Adrenal gland (tissue), 12 donors: ENCODE results near the gene CLDN3. TPM values are rescaled to one million over a fixed set of nuclear protein-coding genes. Genes with fewer than 3 reads are reported as not detected.

Experiments
- DNase-seq, 7 donors: peaks; one replicate each; pipeline ENCODE4 v3.0.0-alpha.2; 2019 to 2020
- H3K27ac ChIP-seq, 5 donors: fragments of 200-600 bp; sonication (generic) in 4 of 5; 1 replicate in 3 of 5; 2 replicates in 2 of 5; pipeline versions ENCODE4 v1.5.1 to v1.8.0; 2016 to 2020; ENCODE audit warnings: mild to moderate bottlenecking in 1 of 5
- H3K27me3 ChIP-seq: fragments of 200-600 bp; 2 replicates; pipeline ENCODE4 v1.8.0; 2021
- H3K36me3 ChIP-seq, 2 donors: fragments of 200-600 bp; replicated peaks in 1 of 2; 1 replicate in 1 of 2; 2 replicates in 1 of 2; pipeline versions ENCODE4 v1.5.1 to v1.8.0; 2018 to 2022
- H3K4me1 ChIP-seq, 2 donors: fragments of 200-600 bp; replicated peaks in 1 of 2; 1 replicate in 1 of 2; 2 replicates in 1 of 2; pipeline versions ENCODE4 v1.5.1 to v1.8.0; 2018 to 2021
- H3K4me3 ChIP-seq, 4 donors: fragments of 200-600 bp; sonication (generic) in 3 of 4; one replicate each; pipeline ENCODE4 v1.5.1; 2016 to 2018
- H3K9me3 ChIP-seq, 3 donors: fragments of 200-600 bp; sonication (generic) in 1 of 3; replicated peaks in 1 of 3; 1 replicate in 2 of 3; 2 replicates in 1 of 3; pipeline versions ENCODE4 v1.5.1 to v1.8.0; 2016 to 2021
- POLR2A ChIP-seq, 2 donors: fragments of 450-650 bp; IDR thresholded peaks; one replicate each; pipeline ENCODE4 v1.6.1; 2017; ENCODE audit warnings: antibody characterized with exemption in 2 of 2, mild to moderate bottlenecking in 2 of 2, moderate library complexity in 1 of 2
- WGBS, 4 donors: extraction: QIAGEN DNeasy Blood & Tissue Kit in 2 of 4; methylation state at CpG; one replicate each; pipeline versions ENCODE4 v1.1.5 to v1.1.7; 2013 to 2017; 5-methylcytosine and 5-hydroxymethylcytosine counted together
- intact Hi-C, 2 donors: fragments of 100-400 bp; cut with DNase I; formaldehyde crosslinking; loops; one replicate each; pipeline versions ENCODE4 v1.14.1 to v1.15.0; 2022 to 2023
- polyA plus RNA-seq, 3 donors: library from polyadenylated mRNA; stranded (reverse); fragments of 200-250 nt in 2 of 3; fragments of 350-450 nt in 1 of 3; fragmentation: Illumina TruSeq in 1 of 3; extraction: RNeasy Lipid Tissue Mini Kit (QIAGEN cat#74804) in 1 of 3; gene quantifications; one replicate each; pipeline ENCODE4 v1.2.3, GENCODE V29; 2013 to 2014
- total RNA-seq, 9 donors: library from RNA; depleted of rRNA in 4 of 9; stranded (reverse); fragments of >200 nt in 4 of 9; fragments of 120-200 nt in 1 of 9; fragmentation: NEBNext Ultra II Directional in 1 of 9; extraction: Animal tissue kit (Norgen Biotek cat#: 25700) in 1 of 9; gene quantifications; one replicate each; pipeline versions ENCODE4 v1.1.0 to v1.2.4, GENCODE V29; 2013 to 2023
- TF ChIP-seq, protein P1 (sequence below), 6 experiments: fragments of 450-650 bp in 4 of 6; fragments of 200-600 bp in 2 of 6; sonication (generic) in 1 of 6; IDR thresholded peaks; 1 replicate in 5 of 6; 2 replicates in 1 of 6; pipeline versions ENCODE4 v1.5.1 to v1.8.0; 2016 to 2021; ENCODE audit warnings: antibody characterized with exemption in 6 of 6, mild to moderate bottlenecking in 2 of 6, moderate library complexity in 1 of 6
- donor health status: healthy with polysubstance abuse.
- donor health status: Bipolar disorder and iron deficiency.
- donor health status: DM: yes; HTN: yes; CAD: no.
- donor health status: DM: no; HTN: no; CAD: no.
- donor health status: DM: no; HTN: no; CAD: no.
- donor health status: DM: yes; HTN: yes; CAD: no.

The CLDN3 gene
- total and polyA plus RNA-seq, 12 donors: 0.22 to 0.72 (median 0.36) TPM; not detected in 6

DNA sequence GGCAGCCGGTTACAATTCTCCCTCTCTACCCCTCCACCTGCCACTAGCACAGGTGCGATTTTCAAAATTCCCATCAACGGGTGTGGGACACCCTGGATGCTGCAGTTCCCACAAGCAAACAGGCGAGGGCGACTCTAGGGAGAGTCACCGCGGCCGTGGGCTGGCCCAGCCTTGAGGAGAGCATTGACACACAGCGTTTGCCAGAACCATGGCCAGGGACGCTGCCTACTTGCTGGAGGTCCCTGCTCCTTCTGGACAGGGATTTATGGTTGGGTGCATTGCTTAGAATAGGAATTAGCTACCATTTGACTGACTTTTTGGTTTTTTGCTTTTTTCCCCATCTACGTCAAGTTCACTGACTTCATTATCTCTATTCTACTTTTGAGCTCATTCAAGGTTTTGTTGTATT is 41.7 kb upstream of the CLDN3 start:
- DNase-seq: peak; percentile 74 to 84 (median 79)
- intact Hi-C loops: loop anchor here (2.0 kb wide), 2 partner anchors 43 to 45 kb away; no protein-coding TSS in a partner anchor
- H3K27ac ChIP-seq: no peak overlapping the region
- no peaks in the 10 kb centered on the region for H3K27me3 ChIP-seq
- H3K4me1 ChIP-seq: no peaks in the 10 kb centered on the region
- H3K9me3 ChIP-seq: no peaks in the 10 kb centered on the region
- H3K4me3 ChIP-seq: no peak overlapping the region
- WGBS, 4 donors: 8 to 21% (median 10%) methylated on average over 4 to 11 of the region's 11 CpGs
- TF ChIP-seq POLR2A (IDR thresholded peaks at IDR 0.05): no peak
- TF ChIP-seq, protein P1, sequence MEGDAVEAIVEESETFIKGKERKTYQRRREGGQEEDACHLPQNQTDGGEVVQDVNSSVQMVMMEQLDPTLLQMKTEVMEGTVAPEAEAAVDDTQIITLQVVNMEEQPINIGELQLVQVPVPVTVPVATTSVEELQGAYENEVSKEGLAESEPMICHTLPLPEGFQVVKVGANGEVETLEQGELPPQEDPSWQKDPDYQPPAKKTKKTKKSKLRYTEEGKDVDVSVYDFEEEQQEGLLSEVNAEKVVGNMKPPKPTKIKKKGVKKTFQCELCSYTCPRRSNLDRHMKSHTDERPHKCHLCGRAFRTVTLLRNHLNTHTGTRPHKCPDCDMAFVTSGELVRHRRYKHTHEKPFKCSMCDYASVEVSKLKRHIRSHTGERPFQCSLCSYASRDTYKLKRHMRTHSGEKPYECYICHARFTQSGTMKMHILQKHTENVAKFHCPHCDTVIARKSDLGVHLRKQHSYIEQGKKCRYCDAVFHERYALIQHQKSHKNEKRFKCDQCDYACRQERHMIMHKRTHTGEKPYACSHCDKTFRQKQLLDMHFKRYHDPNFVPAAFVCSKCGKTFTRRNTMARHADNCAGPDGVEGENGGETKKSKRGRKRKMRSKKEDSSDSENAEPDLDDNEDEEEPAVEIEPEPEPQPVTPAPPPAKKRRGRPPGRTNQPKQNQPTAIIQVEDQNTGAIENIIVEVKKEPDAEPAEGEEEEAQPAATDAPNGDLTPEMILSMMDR (IDR thresholded peaks at IDR 0.05): peak; percentile 76 to 89 (median 78)
- no peaks in the 10 kb centered on the region for H3K36me3 ChIP-seq

DNA sequence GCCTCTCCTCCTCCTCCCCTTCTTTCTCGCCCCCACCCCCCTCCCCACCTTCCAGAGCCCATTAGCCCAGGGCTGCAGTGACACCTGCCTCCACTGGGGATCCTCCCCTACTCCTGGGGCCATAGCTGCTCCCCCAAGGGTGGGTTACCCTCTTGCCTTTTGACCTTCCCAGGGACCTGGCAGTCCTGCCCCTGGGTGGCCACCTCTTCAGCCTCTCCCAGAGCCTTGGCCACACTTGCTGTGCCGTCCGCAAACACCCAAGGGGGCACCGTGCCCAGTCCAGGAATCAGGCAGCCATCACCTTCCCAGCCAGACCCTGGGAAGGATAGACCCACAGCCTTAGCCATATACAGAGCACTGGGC is 40.9 kb upstream of the CLDN3 start:
- H3K36me3 ChIP-seq: no peaks in the 10 kb centered on the region
- H3K27ac ChIP-seq: no peak overlapping the region
- WGBS, 4 donors: 17 to 43% (median 35%) methylated on average over 1 to 4 of the region's 4 CpGs
- H3K4me3 ChIP-seq: no peak overlapping the region
- no peak for TF ChIP-seq POLR2A (IDR thresholded peaks at IDR 0.05)
- TF ChIP-seq, protein P1 (IDR thresholded peaks at IDR 0.05): no peak
- intact Hi-C loops: loop anchor here in 1 of 2 donors (2.0 kb wide), 1 partner anchor 46 kb away; no protein-coding TSS in a partner anchor
- H3K4me1 ChIP-seq: no peaks in the 10 kb centered on the region
- no peaks in the 10 kb centered on the region for H3K9me3 ChIP-seq
- no peaks in the 10 kb centered on the region for H3K27me3 ChIP-seq
- no peak for DNase-seq

DNA sequence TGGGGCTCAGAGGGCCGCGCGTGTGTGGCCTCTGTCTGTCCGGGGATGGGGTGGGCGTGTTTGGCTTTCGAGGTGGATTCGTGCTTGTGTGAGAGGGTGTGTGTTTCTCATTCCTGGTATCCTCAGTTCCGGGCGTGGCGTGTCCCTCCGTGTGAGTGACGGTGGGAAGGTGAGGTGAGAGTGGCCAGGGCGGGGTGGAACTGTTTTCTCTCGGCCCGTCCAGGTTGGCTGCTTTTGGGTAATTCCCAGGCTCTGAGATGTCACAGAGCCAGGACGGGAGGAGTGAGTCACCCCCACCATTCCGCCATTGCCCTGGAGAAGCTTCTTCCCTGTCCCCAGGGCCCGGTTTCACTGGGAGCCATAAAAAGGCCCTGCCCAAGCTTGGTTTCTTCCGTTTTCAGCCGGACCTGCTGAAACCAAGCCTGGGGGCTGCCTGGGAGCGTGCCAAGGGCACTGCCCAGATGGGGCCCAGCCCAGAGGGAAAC is 39.4 kb upstream of the CLDN3 start:
- H3K36me3 ChIP-seq: no peaks in the 10 kb centered on the region
- H3K4me3 ChIP-seq: no peak overlapping the region
- H3K9me3 ChIP-seq: no peaks in the 10 kb centered on the region
- TF ChIP-seq, protein P1 (IDR thresholded peaks at IDR 0.05): no peak
- no peak for TF ChIP-seq POLR2A (IDR thresholded peaks at IDR 0.05)
- 75 to 83% (median 78%) methylated on average over 9 to 21 of the region's 21 CpGs for WGBS, 4 donors
- DNase-seq: peak in 1 of 7 donors; percentile 27
- no peak overlapping the region for H3K27ac ChIP-seq
- no peaks in the 10 kb centered on the region for H3K4me1 ChIP-seq
- intact Hi-C loops: no loop called here
- H3K27me3 ChIP-seq: no peaks in the 10 kb centered on the region

GRCh38 chr7:73802459-73802858 is 32.4 kb upstream of the CLDN3 start:
- intact Hi-C loops: no loop called here
- WGBS, 4 donors: 65 to 70% (median 67%) methylated on average over 4 of the region's 4 CpGs

More at GRCh38 chr7:73802459-73802858, 32.4 kb upstream of the CLDN3 start:
- Histone ChIP-seq H3K36me3 (no peaks in the 10 kb centered on the region), H3K9me3 (no peaks in the 10 kb centered on the region), H3K27ac (no peak overlapping the region), H3K4me1 (no peaks in the 10 kb centered on the region), H3K27me3 (no peaks in the 10 kb centered on the region), H3K4me3 (no peak overlapping the region)
- TF ChIP-seq POLR2A (IDR thresholded peaks at IDR 0.05): no peak
- TF ChIP-seq, protein P1 (IDR thresholded peaks at IDR 0.05): no peak
- DNase-seq: no peak
